ENCODE measurements around the gene NONO. TPM values are rescaled to one million over a fixed set of nuclear protein-coding genes. Genes with fewer than 3 reads are reported as not detected.
"Not testable (repeated sequence)": the region's sequence is repeated elsewhere in the genome, so short reads cannot be mapped to it uniquely, and the experiment has no call there.

NONO gene
- total and polyA plus RNA-seq, 4 experiments from 2014 or later, result 163 to 314 (median 241) TPM

DNA sequence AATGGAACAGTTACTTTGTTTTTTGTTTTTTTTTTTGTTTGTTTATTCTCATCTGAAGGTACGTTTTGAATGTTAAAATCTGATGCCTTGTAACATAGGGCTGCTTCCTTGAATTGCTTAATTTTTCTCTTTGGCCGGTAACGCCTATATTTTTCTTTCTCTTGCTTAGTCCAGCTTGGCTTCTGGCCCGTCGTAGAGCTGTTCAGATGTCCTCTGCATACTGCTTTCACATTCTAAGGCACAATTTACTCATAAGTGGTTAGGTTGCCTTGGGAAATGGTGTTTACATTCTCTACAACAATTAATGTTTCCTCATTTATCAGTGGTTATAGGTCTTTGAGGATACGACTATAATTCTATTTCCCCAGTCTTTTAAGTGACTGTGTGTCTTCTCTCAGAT lies 7.9 kb downstream of the NONO start:
- Mint-ChIP-seq H3K4me1 (peaks cover 8 to 17% (median 8%) of the 10 kb centered on the region in 4 donors), H3K4me3 (no peak overlapping the region), H3K27me3 (no peaks in the 10 kb centered on the region), H3K9me3 (no peaks in the 10 kb centered on the region), H3K27ac (peak overlapping the region in 1 of 7 donors; percentile 50), H3K36me3 (peaks cover 15 to 37% of the 10 kb centered on the region in 2 donors)
- H3K4me1 ChIP-seq (ENCODE audit: insufficient read depth, low read length), result peaks cover 25% of the 10 kb centered on the region
- POLR2A ChIA-PET (ENCODE audit: partially characterized antibody), result interaction anchor here (0.6 kb wide), 2 partner anchors 29 to 44 kb away, joined by 3 to 4 read pairs; no protein-coding TSS in a partner anchor
- no peaks in the 10 kb centered on the region for H3K9me3 ChIP-seq (ENCODE audit: control insufficient read depth in 1 of 2, low read length in 2 of 2)
- CTCF ChIA-PET (ENCODE audit: partially characterized antibody), result no interaction called here
- H3K4me3 ChIP-seq (ENCODE audit: low read length in 2 of 2), result no peak overlapping the region
- intact Hi-C loops (cut with micrococcal nuclease), result no loop called here
- no peak for DNase-seq
- H3K36me3 ChIP-seq (ENCODE audit: insufficient read depth, low read length), result peaks cover 37% of the 10 kb centered on the region
- no peak overlapping the region for H3K27ac ChIP-seq (ENCODE audit: low read depth, low read length)
- no peaks in the 10 kb centered on the region for H3K27me3 ChIP-seq (ENCODE audit: insufficient read depth, low read length)

DNA sequence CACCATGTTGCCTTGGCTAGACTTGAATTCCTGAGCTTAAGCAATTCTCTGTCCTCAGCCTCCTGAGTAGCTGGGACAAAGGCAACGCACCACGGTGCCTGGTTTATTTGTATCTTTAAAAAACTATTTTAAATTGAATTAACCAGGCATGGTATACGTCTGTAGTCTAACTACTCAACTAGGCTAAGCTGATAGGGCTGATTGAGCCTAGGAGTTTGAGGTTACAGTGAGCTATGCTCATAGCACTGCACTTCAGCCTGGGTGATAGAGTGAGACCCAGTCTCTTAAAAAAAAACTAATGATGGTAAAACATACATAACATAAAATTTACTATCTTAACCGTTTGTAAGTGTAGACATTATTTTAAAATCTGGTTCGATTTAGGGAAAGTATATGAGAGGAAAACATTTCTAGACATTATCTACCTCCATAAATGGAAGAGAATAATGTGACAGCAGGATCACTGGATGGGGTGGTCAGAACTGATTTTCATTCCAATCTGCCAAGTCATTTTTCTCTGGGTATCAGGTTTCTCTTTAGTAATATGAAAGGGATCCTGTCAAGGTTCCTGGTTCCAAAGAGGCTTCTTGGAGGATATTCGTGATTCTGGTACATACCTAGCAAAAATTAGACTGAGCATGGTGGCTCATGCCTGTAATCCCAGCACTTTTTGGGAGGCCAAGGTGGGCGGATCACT lies 9.4 kb downstream of the NONO start:
- no peaks in the 10 kb centered on the region for H3K9me3 ChIP-seq (ENCODE audit: control insufficient read depth in 1 of 2, low read length in 2 of 2)
- peak overlapping the region in 1 of 7 donors; percentile 41 for H3K27ac Mint-ChIP-seq
- H3K4me3 ChIP-seq (ENCODE audit: low read length in 2 of 2), result no peak overlapping the region
- H3K9me3 Mint-ChIP-seq, result no peaks in the 10 kb centered on the region
- DNase-seq, result no peak
- H3K36me3 ChIP-seq (ENCODE audit: insufficient read depth, low read length), result peaks cover 51% of the 10 kb centered on the region
- peaks cover 16% of the 10 kb centered on the region for H3K4me1 ChIP-seq (ENCODE audit: insufficient read depth, low read length)
- ChIA-PET CTCF (ENCODE audit: partially characterized antibody) (no interaction called here), POLR2A (ENCODE audit: partially characterized antibody) (interaction anchor here (0.5 to 0.7 kb wide), 3 partner anchors 9 to 104 kb away, joined by 3 to 6 read pairs (median 3); partner anchors contain the start of gene NONO)
- H3K36me3 Mint-ChIP-seq, result peaks cover 24 to 51% of the 10 kb centered on the region in 2 donors
- H3K27me3 ChIP-seq (ENCODE audit: insufficient read depth, low read length), result no peaks in the 10 kb centered on the region
- intact Hi-C loops (cut with micrococcal nuclease), result no loop called here
- no peak overlapping the region for H3K4me3 Mint-ChIP-seq
- peaks cover 7 to 13% (median 8%) of the 10 kb centered on the region in 4 donors for H3K4me1 Mint-ChIP-seq
- no peaks in the 10 kb centered on the region for H3K27me3 Mint-ChIP-seq
- H3K27ac ChIP-seq (ENCODE audit: low read depth, low read length), result no peak overlapping the region

DNA sequence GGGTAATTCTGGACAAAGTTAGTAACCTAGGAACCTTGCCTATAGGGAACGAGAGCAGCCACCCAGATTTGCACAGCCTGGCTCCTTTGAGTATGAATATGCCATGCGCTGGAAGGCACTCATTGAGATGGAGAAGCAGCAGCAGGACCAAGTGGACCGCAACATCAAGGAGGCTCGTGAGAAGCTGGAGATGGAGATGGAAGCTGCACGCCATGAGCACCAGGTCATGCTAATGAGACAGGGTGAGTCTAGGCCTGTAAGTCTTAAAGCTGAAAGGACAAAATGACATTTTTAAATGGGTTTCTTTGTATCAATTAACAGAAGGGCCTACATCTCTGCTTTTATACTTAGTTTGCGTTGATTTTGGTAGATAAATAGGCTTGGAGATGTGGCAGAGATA lies 13.4 kb downstream of the NONO start:
- Mint-ChIP-seq H3K4me1 (peaks cover 0 to 2% (median 0%) of the 10 kb centered on the region in 4 donors), H3K4me3 (no peak overlapping the region), H3K9me3 (no peaks in the 10 kb centered on the region), H3K27me3 (no peaks in the 10 kb centered on the region), H3K36me3 (peaks cover 36 to 68% of the 10 kb centered on the region in 2 donors), H3K27ac (peak overlapping the region in 1 of 7 donors; percentile 61)
- no peak overlapping the region for H3K4me3 ChIP-seq (ENCODE audit: low read length in 2 of 2)
- no peak for DNase-seq
- H3K9me3 ChIP-seq (ENCODE audit: control insufficient read depth in 1 of 2, low read length in 2 of 2), result no peaks in the 10 kb centered on the region
- ChIA-PET POLR2A (ENCODE audit: partially characterized antibody) (no interaction called here), CTCF (ENCODE audit: partially characterized antibody) (no interaction called here)
- H3K27me3 ChIP-seq (ENCODE audit: insufficient read depth, low read length), result no peaks in the 10 kb centered on the region
- H3K27ac ChIP-seq (ENCODE audit: low read depth, low read length), result no peak overlapping the region
- intact Hi-C loops (cut with micrococcal nuclease), result no loop called here
- peaks cover 57% of the 10 kb centered on the region for H3K36me3 ChIP-seq (ENCODE audit: insufficient read depth, low read length)
- H3K4me1 ChIP-seq (ENCODE audit: insufficient read depth, low read length), result no peaks in the 10 kb centered on the region

DNA sequence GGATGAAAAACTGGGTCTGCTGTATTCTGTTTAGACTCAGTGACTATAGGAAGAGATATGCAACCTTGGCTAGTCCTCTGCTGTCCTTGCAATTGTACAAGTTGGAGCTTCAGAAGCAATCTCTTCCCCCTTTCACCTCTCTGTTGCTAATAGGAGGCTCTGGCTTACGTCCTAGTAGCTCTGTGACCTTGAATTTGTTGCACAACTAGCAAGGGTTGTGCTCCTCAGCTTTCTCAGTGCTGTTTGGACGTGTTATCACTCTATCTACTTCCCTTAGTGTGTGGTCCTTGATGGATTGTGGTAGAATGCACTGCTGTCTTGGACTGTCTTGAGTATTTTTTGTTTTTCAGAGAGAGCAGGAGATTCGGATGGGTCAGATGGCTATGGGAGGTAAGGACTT lies 14.7 kb downstream of the NONO start:
- H3K9me3 ChIP-seq (ENCODE audit: control insufficient read depth in 1 of 2, low read length in 2 of 2), result no peaks in the 10 kb centered on the region
- ChIA-PET CTCF (ENCODE audit: partially characterized antibody) (no interaction called here), POLR2A (ENCODE audit: partially characterized antibody) (no interaction called here)
- Mint-ChIP-seq H3K27me3 (no peaks in the 10 kb centered on the region), H3K4me1 (peaks cover 0 to 7% (median 6%) of the 10 kb centered on the region in 4 donors), H3K4me3 (no peak overlapping the region), H3K9me3 (no peaks in the 10 kb centered on the region), H3K36me3 (peaks cover 29 to 60% of the 10 kb centered on the region in 2 donors), H3K27ac (peak overlapping the region in 3 of 7 donors; percentile 1 to 85 (median 35))
- H3K27ac ChIP-seq (ENCODE audit: low read depth, low read length), result no peak overlapping the region
- DNase-seq, result no peak
- intact Hi-C loops (cut with micrococcal nuclease), result no loop called here
- H3K27me3 ChIP-seq (ENCODE audit: insufficient read depth, low read length), result no peaks in the 10 kb centered on the region
- H3K36me3 ChIP-seq (ENCODE audit: insufficient read depth, low read length), result peaks cover 48% of the 10 kb centered on the region
- no peak overlapping the region for H3K4me3 ChIP-seq (ENCODE audit: low read length in 2 of 2)
- peaks cover 5% of the 10 kb centered on the region for H3K4me1 ChIP-seq (ENCODE audit: insufficient read depth, low read length)

DNA sequence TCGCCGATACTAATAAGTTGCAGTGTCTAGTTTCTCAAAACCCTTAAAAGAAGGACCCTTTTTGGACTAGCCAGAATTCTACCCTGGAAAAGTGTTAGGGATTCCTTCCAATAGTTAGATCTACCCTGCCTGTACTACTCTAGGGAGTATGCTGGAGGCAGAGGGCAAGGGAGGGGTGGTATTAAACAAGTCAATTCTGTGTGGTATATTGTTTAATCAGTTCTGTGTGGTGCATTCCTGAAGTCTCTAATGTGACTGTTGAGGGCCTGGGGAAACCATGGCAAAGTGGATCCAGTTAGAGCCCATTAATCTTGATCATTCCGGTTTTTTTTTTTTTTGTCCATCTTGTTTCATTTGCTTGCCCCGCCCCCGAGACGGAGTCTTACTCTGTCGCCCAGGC lies 16.6 kb downstream of the NONO start:
- POLR2A ChIA-PET (ENCODE audit: partially characterized antibody); H3K27me3 Mint-ChIP-seq; H3K4me3 ChIP-seq (ENCODE audit: low read length in 2 of 2); DNase-seq; H3K27ac ChIP-seq (ENCODE audit: low read depth, low read length); H3K4me1 Mint-ChIP-seq; CTCF ChIA-PET (ENCODE audit: partially characterized antibody); H3K9me3 ChIP-seq (ENCODE audit: control insufficient read depth in 1 of 2, low read length in 2 of 2); intact Hi-C loops (cut with micrococcal nuclease); H3K4me1 ChIP-seq (ENCODE audit: insufficient read depth, low read length); H3K9me3 Mint-ChIP-seq; H3K27me3 ChIP-seq (ENCODE audit: insufficient read depth, low read length); H3K4me3 Mint-ChIP-seq: not testable (repeated sequence)
- H3K36me3 Mint-ChIP-seq, result peaks cover 24 to 59% of the 10 kb centered on the region in 2 donors
- H3K36me3 ChIP-seq (ENCODE audit: insufficient read depth, low read length), result peaks cover 37% of the 10 kb centered on the region
- H3K27ac Mint-ChIP-seq, result peak overlapping the region in 3 of 7 donors; percentile 46 to 65 (median 61)

DNA sequence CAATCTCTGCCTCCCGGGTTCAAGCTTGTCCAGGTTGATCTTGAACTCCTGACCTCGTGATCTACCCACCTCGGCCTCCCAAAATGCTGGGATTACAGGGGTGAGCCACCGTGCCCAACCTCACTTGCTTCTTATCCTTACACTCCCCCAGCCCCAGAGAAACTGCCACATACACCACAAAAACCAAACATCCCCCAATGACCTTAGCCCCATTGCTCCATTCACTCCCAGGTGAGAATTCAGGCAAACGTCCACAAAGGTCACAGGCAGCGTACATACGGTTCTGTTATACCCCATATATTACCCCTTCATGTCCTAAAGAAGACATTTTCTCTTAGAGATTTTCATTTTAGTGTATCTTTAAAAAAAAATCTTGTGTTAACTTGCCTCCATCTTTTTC lies 17.1 kb downstream of the NONO start:
- H3K9me3 ChIP-seq (ENCODE audit: control insufficient read depth in 1 of 2, low read length in 2 of 2); H3K27me3 ChIP-seq (ENCODE audit: insufficient read depth, low read length); H3K27me3 Mint-ChIP-seq; H3K4me1 ChIP-seq (ENCODE audit: insufficient read depth, low read length); H3K4me1 Mint-ChIP-seq; H3K9me3 Mint-ChIP-seq; H3K4me3 ChIP-seq (ENCODE audit: low read length in 2 of 2); DNase-seq; intact Hi-C loops (cut with micrococcal nuclease); H3K4me3 Mint-ChIP-seq; H3K27ac ChIP-seq (ENCODE audit: low read depth, low read length); POLR2A ChIA-PET (ENCODE audit: partially characterized antibody); CTCF ChIA-PET (ENCODE audit: partially characterized antibody): not testable (repeated sequence)
- H3K36me3 Mint-ChIP-seq, result peaks cover 24 to 59% of the 10 kb centered on the region in 2 donors
- peaks cover 37% of the 10 kb centered on the region for H3K36me3 ChIP-seq (ENCODE audit: insufficient read depth, low read length)
- peak overlapping the region in 3 of 7 donors; percentile 46 to 65 (median 61) for H3K27ac Mint-ChIP-seq

DNA sequence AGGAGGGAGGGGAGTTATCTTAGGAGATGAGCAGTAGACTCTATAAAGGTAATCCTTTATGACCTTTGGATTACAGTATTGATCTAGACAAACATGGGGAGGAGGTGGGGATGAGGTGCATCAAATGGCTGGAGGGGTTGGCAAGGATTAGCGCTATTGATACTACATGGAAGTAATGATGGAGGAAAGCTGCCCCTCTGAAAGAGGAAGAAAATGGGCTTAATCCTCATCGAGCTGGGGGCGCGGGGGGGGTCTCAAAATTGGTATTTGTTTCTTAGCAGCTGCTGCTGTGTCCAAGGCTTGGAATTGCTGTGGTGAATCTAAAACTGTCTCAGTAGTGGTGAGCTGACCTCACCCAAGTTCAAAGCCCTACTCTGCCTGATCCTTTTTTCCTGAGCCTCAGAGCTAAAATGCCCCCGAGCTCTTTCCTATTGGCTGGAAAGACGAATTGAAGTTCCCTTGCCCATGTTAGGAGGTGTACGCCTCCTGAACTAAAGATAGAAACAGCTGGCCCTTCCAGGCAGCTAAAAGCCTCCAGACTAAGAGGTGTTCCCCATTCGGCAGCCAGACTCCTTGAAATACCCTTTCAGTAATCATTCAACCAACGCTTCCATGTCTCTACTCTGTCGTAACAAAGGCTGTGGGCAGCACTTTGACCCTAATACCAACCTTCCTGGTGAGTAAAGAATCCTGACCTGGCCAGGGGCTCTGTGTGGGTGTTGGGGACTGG lies 17.9 kb downstream of the NONO start, which contains the start of gene ITGB1BP2:
ITGB1BP2 (plus strand) TSS at position 556 of the 730 bp plus-strand sequence; CDS start at position 613, 57 bp downstream.
- ChIA-PET POLR2A (ENCODE audit: partially characterized antibody) (interaction anchor here (0.6 to 1.3 kb wide), 2 partner anchors 18 to 65 kb away, joined by 3 read pairs; partner anchors contain the start of genes NONO and TAF1), CTCF (ENCODE audit: partially characterized antibody) (no interaction called here)
- Mint-ChIP-seq H3K27me3 (no peaks in the 10 kb centered on the region), H3K4me3 (no peak within 1 kb of the TSS), H3K4me1 (peaks cover 0 to 7% (median 5%) of the 10 kb centered on the region in 4 donors), H3K27ac (peak within 1 kb of the TSS in 5 of 7 donors; percentile 3 to 65 (median 42)), H3K36me3 (peaks cover 21 to 54% of the 10 kb centered on the region in 2 donors), H3K9me3 (no peaks in the 10 kb centered on the region)
- DNase-seq, result no peak
- Histone ChIP-seq H3K27ac (ENCODE audit: low read depth, low read length) (no peak within 1 kb of the TSS), H3K9me3 (ENCODE audit: control insufficient read depth in 1 of 2, low read length in 2 of 2) (no peaks in the 10 kb centered on the region), H3K4me3 (ENCODE audit: low read length in 2 of 2) (no peak within 1 kb of the TSS), H3K4me1 (ENCODE audit: insufficient read depth, low read length) (peaks cover 5% of the 10 kb centered on the region), H3K27me3 (ENCODE audit: insufficient read depth, low read length) (no peaks in the 10 kb centered on the region), H3K36me3 (ENCODE audit: insufficient read depth, low read length) (peaks cover 31% of the 10 kb centered on the region)
- intact Hi-C loops (cut with micrococcal nuclease), result no loop called here

Measured in CD4-positive, alpha-beta memory T cell (primary cell).